Measurements from ENCODE around the gene NT5DC1. TPM values are rescaled to one million over a fixed set of nuclear protein-coding genes. Genes with fewer than 3 reads are reported as not detected.

NT5DC1 gene
- polyA plus RNA-seq (ENCODE audit: insufficient read length) = 25.7 TPM

- peak; percentile 84 for DNase-seq
Measured at GRCh38 chr6:116100419-116101301, at the start of gene NT5DC1. Gene NT5DC1, plus strand, starts transcription at chr6:116100853. Its CDS starts 78 bp downstream, at chr6:116100931.

GRCh38 chr6:116051244-116051643, 49.4 kb upstream of the NT5DC1 start:
- no peak for DNase-seq

GRCh38 chr6:116055513-116055912, 45.1 kb upstream of the NT5DC1 start:
- no peak for DNase-seq

GRCh38 chr6:116057766-116058165, 42.9 kb upstream of the NT5DC1 start:
- no peak for DNase-seq

GRCh38 chr6:116059713-116060571, 40.7 kb upstream of the NT5DC1 start:
- no peak for DNase-seq

GRCh38 chr6:116060572-116061283, 39.9 kb upstream of the NT5DC1 start, which contains the start of gene FRK:
Gene FRK, minus strand, starts transcription at chr6:116060891. Its CDS starts 580 bp downstream, at chr6:116060311.
- peak; percentile 29 for DNase-seq

GRCh38 chr6:116062496-116062895, 38.2 kb upstream of the NT5DC1 start:
- DNase-seq = no peak

GRCh38 chr6:116064666-116065065, 36.0 kb upstream of the NT5DC1 start:
- DNase-seq = no peak

- DNase-seq = no peak
Measured at GRCh38 chr6:116066789-116067188, 33.9 kb upstream of the NT5DC1 start.

GRCh38 chr6:116070101-116070500, 30.6 kb upstream of the NT5DC1 start:
- DNase-seq = no peak

GRCh38 chr6:116070616-116071389, 29.9 kb upstream of the NT5DC1 start:
- DNase-seq = peak; percentile 31

GRCh38 chr6:116072368-116072767, 28.3 kb upstream of the NT5DC1 start:
- no peak for DNase-seq

GRCh38 chr6:116073765-116074440, 26.8 kb upstream of the NT5DC1 start:
- DNase-seq = no peak

GRCh38 chr6:116074732-116075390, 25.8 kb upstream of the NT5DC1 start:
- no peak for DNase-seq

GRCh38 chr6:116078522-116078921, 22.1 kb upstream of the NT5DC1 start:
- DNase-seq = no peak

GRCh38 chr6:116078945-116079344, 21.7 kb upstream of the NT5DC1 start:
- DNase-seq = no peak

- no peak for DNase-seq
Measured at GRCh38 chr6:116083052-116083451, 17.6 kb upstream of the NT5DC1 start.

- DNase-seq = no peak
Measured at GRCh38 chr6:116084284-116084683, 16.4 kb upstream of the NT5DC1 start.

- DNase-seq = no peak
Measured at GRCh38 chr6:116087437-116088027, 13.1 kb upstream of the NT5DC1 start.

- no peak for DNase-seq
Measured at GRCh38 chr6:116088946-116089345, 11.7 kb upstream of the NT5DC1 start.

Measured in hindlimb muscle (tissue), 1 donor.